Stimulated activated CD8-positive, alpha-beta memory T cell treated with anti-CD3 and anti-CD28 coated beads, Interleukin-15, amount 100 ng/mL, for 1 hour (primary cell): ENCODE data around the gene LLGL2.

Experiments
- DNase-seq: peaks from one replicate; pipeline ENCODE4 v3.0.0-alpha.2; 2020; ENCODE audit warnings: low read depth

LLGL2 gene

DNA sequence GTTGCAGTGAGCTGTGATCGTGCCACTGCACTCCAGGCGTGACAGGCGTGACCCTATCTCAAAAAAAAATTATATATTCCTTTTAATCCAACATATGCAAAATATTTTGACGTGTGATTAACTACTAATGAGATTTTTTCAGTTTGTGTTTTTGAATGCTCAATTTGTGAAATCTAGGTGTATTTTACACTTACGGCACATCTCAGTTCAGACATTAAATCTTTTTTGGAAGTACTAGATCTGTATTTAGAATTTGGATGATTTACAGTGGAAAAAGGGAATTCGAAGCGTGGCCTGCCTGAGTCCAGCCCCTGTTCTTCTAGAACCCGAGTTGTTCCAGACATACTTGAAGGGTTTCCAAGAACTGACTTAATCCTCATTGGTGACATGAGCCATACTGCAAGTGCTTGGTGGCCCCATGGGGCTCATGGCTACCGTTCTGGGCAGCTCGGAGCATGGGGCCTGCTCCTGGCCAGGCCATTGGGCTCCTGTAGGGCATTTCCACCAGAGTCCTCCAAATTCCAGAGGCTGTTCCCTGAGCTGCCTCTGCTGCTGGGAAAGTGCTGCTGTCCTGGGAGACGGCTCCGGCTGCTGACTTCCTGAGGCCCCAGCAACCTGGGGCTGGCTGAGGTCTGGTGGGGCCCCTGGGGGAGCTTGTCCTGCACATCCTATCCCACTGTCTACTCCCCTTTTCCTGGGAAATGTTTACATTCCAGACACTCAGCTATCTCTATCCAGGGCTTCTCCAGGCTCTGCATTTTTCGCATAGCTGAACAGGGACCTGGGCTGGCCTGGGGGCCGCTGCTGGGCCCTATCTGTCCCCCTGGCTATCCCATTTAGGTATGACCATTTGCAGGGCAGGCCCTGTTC lies 27.2 kb downstream of the LLGL2 start:
- no peak for DNase-seq

DNA sequence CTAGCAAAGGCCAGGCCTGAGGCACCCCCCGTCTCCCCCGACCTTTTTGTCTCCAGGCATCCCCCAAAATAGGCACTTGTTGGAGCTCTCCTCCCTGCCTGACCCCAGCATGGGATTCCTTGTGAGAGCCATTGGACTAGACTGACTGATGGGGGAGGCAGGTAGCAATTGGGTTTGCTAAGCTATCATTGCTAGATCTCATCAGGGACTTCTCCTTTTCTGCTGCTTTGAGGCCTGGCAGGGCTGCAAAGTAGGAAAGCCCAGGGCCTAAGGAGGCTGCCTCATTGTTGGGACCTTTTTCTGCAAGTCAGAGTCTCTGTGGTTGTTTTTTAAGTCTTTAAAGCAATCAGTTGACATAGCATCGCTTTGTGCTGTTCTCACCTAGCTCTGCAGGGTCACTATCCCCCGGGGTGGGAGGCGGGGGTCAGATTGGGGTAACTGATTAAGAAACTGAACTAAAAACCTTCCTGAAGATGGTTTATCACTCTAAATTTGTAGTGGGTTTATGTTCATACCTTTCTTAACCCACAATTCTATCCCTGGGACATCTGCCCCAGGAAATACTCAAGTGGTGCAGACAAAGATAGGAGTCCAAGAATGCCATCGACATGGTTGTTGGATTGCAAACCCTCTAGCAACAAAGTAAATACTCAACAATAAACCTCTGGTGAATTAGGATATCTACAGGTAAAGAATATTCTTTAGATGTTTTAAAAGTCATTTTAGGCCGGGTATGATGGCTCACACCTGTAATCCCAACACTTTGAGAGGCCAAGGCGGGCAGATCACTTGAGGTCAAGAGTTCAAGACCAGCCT lies 28.0 kb downstream of the LLGL2 start:
- DNase-seq, result no peak

DNA sequence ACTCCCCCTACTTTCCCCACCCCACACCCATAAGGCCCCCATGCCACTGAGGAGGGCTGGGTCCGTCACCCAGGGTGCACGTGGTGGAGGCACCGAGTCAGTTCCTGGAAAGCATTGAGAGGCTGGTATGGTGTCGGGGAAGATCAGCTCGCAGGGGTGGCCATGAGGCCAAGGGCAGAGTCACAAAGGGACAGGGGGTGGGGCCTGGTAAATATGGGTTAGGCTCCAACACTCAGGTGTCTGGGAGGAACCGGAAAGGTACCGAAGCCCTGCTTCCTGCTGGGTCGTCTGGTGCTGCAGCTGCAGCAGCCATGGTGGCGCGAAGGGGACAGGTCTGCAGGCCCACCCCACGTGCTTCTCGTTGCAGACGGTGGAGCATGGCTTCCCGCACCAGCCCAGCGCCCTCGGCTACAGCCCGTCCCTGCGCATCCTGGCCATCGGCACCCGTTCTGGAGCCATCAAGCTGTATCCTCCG lies 30.2 kb downstream of the LLGL2 start:
- no peak for DNase-seq

GRCh38 chr17:75557075-75557851 lies 31.8 kb downstream of the LLGL2 start:
- no peak for DNase-seq

DNA sequence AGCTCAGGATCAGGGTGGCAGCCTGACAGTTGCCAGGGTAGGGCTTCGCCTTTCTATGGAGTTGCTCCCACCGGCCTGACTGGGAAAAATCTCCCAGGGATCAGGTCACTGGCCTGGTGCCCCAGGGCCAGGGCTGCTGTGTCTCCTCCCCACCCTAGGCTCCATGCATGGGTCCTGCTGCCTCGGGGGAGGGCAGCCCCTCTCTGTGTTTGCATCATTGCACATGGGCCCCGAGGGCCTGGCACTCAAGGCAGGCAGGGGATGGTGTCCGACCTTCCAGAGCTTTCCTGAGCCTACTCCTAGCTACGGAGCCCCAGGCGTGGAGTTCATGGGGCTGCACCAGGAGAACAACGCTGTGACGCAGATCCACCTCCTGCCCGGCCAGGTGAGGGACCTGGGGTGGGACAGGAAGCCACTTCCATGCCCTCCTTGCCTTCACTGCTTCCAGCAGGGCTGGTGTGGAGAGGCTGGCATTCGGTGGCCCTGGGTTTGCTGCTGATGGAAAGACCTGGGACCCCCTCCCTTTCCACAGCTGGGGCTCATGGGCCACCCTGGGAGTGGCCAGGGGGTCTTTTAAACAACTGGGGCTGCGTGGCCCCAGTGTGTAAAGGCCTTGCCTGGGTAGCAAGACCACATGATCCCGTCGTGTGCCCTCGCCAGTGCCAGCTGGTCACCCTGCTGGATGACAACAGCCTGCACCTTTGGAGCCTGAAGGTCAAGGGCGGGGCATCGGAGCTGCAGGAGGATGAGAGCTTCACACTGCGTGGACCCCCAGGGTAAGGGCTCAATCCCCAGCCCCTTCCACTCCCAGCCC lies 32.6 kb downstream of the LLGL2 start:
- no peak for DNase-seq

GRCh38 chr17:75558666-75559530 lies 33.4 kb downstream of the LLGL2 start:
- no peak for DNase-seq

GRCh38 chr17:75559958-75560533 lies 34.5 kb downstream of the LLGL2 start:
- DNase-seq, result no peak

DNA sequence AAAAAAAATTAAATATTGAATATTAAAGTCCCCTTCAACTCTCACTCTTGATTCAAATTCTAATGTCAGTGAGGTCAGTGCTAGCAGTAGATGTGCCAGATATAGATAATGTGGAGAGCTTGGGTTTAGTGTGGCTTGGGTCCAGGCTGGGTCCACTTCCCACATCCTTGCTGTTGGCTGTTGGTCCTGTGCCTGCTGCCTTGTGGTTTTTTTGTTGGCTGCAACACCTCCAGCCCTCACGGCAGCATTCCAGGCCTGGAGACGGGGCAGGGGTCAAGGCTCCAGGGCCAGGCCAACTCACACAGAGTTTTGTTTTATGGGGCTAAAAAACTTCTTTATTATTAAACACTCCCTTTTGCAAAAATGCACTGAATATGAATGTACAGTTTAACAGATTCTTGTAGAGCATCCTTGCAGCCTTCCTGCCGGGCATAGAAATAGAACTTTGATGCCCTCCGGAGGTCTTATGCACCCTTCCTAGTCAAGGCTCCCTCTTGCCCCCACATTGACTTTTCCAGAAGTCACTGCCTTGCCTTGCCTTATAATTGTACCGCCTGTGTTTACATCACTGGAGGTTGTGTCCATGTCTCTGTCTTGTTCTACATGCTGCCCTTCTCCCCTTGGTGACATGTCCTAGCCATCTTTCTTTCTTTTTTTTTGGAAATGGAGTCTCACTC lies 36.6 kb downstream of the LLGL2 start:
- no peak for DNase-seq

DNA sequence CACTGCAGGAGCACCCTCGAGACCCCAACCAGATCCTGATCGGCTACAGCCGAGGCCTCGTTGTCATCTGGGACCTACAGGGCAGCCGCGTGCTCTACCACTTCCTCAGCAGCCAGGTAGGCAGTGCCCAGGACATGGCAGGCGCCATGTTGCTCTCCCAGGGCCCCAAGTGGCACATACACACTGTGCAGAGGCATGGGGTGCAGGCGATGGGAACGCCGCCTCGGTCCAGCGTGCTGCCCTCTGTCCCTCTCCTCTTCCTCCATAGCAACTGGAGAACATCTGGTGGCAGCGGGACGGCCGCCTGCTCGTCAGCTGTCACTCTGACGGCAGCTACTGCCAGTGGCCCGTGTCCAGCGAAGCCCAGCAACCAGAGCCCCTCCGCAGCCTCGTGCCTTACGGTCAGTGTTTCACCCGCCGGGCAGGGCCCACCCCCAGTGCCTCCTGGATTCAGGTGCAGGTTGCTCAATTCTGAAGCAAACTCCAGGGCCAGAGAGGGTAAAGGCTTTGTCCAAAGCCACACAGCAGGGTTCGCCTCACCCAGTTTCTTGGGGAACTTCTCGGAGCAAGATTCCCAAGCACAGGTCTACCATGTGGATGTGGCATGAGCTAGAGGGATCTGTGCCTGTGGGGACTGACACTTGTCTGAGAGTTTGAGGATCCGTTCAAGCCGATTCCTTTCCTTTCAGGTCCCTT lies 37.7 kb downstream of the LLGL2 start:
- DNase-seq, result no peak

GRCh38 chr17:75564195-75564594 lies 38.7 kb downstream of the LLGL2 start:
- no peak for DNase-seq

DNA sequence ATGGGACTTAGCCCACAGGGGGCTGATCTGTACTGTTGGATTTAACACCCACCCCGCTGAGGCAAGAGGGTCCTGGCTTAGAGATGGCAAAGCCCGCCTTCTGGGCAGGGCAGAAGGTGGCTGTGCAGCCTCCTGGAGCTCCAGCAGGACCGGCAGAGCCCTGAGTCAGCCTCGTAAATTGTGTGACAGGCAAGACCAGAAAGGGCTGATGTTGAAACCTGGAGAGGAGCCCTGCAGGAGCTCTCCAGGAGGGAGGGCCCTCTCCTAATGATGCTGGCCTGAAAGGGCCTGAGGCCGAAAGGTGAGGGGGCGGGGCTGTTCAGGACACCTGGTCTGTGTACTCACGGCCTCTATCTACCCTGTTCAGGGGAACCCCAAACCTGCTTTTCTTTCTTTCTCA lies 39.6 kb downstream of the LLGL2 start:
- no peak for DNase-seq

DNA sequence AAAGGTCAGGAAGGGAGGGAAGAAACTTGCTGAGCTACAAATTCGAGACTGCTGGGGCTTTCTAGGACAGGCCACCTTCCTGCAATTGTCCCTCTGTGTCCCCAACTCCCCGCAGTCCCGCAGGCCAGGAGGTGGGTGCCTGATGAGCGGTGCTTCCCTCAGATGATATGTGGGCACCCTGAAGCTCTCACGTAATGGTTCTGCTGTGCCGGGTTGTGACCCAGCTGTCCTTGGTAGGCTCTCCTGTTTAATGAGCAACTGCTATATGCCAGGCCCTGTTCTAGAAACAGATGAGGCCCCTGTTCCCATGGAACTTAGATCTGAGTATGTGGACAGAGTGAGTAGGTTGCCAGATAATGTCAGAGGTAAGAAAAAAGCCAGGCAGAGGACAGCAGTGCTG lies 40.1 kb downstream of the LLGL2 start:
- DNase-seq, result no peak

- no peak for DNase-seq
Measured at GRCh38 chr17:75566416-75566815, 40.9 kb downstream of the LLGL2 start.

- no peak for DNase-seq
Measured at GRCh38 chr17:75566834-75567233, 41.3 kb downstream of the LLGL2 start.

DNA sequence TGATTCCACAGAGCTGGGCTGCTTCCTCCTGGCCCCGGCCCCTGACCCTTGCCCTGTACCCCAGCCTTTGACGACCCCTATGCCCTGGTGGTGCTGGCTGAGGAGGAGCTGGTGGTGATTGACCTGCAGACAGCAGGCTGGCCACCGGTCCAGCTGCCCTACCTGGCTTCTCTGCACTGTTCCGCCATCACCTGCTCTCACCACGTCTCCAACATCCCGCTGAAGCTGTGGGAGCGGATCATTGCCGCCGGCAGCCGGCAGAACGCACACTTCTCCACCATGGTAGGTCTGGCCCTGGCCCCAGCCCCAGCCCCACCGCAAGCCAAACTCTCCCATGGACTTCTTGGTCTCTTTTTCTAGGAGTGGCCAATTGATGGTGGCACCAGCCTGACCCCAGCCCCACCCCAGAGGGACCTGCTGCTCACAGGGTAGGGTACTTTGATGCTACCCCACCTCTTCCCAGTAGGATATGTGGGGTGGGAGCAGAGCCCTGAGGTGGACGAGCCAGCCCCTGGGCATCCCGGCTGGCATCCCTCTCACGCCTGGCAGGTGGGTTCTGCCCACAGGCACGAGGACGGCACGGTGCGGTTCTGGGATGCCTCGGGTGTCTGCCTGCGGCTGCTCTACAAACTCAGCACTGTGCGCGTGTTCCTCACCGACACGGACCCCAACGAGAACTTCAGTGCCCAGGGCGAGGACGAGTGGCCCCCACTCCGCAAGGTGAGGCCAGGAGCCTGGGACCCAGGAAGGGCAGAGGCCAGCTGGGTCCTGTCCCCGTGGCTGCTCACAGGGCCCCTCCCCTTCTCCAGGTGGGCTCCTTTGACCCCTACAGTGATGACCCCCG lies 43.1 kb downstream of the LLGL2 start:
- no peak for DNase-seq

DNA sequence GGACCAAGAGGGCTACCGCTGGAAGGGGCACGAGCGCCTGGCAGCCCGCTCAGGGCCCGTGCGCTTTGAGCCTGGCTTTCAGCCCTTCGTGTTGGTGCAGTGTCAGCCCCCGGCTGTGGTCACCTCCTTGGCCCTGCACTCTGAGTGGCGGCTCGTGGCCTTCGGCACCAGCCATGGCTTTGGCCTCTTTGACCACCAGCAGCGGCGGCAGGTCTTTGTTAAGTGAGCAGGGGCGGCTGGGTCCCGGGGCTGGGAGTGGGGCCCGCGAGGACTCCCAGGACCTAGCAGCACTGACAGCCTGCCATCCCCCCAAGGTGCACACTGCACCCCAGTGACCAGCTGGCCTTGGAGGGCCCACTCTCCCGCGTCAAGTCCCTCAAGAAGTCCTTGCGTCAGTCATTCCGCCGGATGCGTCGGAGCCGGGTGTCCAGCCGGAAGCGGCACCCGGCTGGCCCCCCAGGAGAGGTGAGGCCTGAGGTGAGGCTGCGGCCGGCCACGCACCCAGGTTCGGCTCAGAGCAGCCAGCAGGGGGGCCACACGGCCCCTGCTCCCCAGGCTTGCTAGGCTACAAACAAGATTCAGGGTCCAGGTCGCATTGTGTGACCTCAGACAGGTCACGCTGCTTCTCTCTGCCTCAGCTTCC lies 44.7 kb downstream of the LLGL2 start:
- DNase-seq, result no peak

DNA sequence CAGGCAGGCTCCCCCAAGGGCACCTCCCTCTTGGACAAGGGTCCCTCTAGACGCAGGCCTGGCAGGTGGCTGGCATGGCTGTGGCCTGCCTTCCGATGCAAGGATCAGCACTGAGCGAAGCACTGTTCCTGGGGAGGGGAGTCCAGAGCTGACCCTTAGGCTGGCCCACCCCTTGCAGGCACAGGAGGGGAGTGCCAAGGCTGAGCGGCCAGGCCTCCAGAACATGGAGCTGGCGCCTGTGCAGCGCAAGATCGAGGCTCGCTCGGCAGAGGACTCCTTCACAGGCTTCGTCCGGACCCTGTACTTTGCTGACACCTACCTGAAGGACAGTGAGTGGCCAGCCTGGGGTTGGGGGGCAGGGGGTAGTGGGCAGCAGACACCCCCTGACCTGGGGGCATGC lies 45.3 kb downstream of the LLGL2 start:
- no peak for DNase-seq
